ENCODE data around the gene SH3GLB2. TPM values are rescaled to one million over a fixed set of nuclear protein-coding genes. Genes with fewer than 3 reads are reported as not detected.
"Not testable (repeated sequence)": the region's sequence is repeated elsewhere in the genome, so short reads cannot be mapped to it uniquely, and the experiment has no call there.

The SH3GLB2 gene
- total RNA-seq, 1 donor from 2014 or later: 101 TPM

DNA sequence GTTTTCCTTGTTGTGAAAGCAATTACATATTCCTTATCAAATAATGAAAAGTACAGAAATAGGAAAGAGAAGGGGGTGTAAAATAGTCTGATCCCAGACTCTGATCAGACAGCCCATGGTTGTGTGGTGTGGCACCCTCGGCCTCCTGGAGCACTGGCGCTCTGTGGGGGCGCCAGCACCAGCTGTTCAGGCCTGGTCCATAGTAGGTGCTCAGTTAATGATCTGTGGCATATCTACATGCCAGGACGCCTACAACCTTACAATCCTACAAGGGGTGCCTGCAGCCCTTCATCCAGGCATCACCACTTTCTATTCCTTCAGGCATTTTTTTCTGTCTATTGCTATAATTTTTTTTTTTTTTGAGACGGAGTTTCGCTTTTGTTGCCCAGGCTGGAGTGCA lies 24.9 kb upstream of the SH3GLB2 start:
- ATAC-seq: no peak

DNA sequence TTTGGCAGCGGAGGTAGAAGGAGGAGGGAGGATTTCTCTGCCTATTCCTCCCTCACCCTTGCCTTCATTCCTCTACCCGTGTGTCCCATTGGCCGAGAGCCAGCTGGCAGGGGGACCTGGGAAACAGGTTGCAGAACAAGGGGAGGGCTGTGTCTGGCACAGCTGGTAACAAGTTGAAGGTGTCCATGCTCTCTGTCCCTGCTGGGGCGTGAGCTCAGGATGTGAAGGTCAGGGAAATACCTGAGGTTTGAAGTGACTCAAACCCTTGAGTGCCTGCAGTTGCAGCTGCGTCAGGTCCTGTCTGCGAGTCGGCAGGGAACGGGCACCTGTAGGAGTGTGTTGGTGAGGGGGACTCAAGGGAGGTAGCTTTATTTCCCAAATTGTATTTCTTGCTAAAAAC lies 24.5 kb upstream of the SH3GLB2 start:
- peak; percentile 95 for ATAC-seq

- ATAC-seq: no peak
Measured at GRCh38 chr9:129042016-129042415, 13.9 kb upstream of the SH3GLB2 start.

DNA sequence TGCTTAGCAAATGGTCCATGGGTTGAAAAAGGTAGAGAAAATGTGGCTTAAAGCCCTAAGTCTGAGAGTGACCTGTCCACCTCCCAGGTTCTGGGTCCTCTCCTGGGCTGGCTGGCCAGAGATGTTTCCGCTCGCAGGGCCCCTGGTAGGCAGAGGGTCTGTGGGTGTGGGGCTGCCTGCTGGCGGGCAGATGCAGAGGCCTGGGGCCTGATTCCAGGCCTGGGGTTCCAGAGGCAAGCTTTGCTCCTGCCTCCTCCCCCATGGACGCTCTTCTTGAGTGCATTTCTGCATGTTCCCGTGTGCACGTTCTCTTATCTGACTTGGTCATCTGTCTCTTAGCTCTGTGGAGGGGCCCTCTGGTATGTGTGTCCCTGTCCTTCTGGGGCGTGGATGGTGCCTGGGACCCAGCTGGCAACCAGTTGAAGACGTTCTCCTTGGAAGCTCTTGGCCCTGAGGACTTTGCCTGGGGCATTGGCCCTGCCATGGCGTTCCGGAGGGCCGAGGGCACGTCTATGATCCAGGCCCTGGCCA lies 12.0 kb upstream of the SH3GLB2 start:
- no peak for ATAC-seq

DNA sequence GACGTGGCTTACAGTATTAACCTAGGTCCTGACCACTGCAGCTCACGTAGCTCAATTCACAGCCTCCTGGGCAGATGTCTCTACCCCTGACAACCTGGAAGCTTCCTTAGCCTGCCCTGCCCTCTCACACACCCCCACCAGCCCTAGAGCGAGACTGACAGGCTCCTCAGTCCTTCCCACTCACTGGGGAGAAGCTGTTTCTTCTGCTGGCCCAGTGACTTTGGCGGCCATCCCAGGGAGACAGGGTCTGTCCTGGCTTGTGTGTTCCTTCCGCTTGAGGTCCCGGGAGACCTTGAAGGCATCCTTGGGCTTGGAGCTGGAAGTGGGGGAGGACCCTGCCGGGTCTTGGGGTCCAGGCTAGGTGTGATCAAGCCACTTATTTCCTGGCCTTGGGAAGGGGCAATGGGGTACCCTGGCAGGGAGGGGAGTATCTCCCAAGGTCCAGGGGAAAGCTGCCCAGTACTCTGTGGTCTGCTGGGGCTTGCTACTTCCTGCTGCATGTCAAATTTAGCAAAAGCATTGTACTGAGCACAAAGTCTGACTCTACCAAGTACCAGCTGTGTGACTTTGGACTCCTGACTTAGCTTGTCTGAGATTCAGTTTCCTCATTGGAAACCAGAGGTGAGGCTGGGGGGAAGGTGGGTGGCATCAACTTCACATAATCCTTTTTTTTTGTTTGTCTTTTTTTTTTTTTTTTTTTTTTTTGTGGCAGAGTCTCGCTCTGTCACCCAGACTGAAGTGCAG lies 10.2 kb upstream of the SH3GLB2 start:
- ATAC-seq: peak; percentile 15

GRCh38 chr9:129037767-129038098 lies 9.6 kb upstream of the SH3GLB2 start:
- ATAC-seq: no peak

DNA sequence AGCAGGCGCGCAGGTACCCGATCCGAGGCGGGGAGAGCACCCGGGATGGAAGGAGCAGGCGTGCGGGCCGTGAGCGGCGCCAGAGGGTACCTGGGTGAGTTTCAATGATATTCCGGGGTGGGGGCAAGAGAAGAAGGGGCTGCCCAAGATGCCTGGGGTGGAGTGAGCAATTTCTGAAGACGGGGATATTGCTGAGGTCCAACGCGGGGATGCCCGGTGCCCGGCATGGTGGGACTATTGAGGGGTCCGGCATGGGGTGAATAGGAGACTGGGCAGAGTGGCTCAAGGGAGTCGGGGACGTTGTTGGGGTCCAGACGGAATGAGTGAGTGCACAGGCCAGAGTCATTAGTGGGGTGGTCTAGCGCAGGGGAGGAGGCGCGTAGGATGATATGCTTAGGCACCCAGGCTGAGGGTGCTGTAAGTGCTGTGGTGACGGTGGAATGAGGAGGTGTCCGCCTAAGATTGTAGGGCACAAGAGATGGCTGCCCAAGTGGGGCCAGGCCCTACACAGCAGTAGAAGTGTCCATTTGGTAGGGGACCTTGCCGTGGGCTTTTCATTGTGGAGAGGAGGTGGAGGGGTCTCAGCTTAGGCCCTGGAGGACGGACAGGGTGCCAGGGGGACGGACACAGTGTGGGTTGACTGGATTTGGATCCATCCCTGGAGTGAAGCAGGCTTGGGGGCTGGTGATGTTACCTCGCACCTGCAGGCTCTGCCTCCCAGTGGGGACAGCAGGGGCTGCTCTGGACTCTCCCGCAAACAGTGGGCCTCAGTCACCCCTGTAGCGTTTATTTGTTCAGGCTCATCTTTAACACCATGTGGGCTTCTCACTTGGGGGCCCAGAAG lies 9.0 kb upstream of the SH3GLB2 start:
- ATAC-seq: peak; percentile 13

- ATAC-seq: peak; percentile 97
Measured at GRCh38 chr9:129036241-129036922, 8.3 kb upstream of the SH3GLB2 start, which contains the start of gene MIGA2. Gene MIGA2, plus strand, starts transcription at chr9:129036626. Its CDS starts 3,969 bp downstream, at chr9:129040595.

GRCh38 chr9:129035838-129036237 lies 7.7 kb upstream of the SH3GLB2 start:
- ATAC-seq: not testable (repeated sequence)

DNA sequence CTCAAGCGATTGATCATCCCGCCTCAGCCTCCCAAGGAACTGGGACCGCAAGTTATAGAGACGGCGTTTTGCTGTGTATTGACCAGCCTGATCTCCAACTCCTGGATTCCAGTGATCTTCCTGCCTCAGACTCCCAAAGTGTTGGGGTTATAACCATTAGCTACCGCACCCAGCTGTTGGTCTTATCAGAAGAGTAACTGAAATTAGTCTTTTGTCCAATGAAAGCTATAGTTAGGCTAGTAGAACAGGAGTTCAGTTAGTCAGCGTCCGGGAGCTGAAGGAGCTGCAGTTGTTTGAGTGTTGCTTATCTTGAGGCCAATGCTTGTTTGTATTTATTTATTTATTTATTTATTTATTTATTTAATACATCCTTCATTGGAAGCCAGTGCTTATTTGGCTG lies 5.1 kb upstream of the SH3GLB2 start:
- ATAC-seq: no peak

DNA sequence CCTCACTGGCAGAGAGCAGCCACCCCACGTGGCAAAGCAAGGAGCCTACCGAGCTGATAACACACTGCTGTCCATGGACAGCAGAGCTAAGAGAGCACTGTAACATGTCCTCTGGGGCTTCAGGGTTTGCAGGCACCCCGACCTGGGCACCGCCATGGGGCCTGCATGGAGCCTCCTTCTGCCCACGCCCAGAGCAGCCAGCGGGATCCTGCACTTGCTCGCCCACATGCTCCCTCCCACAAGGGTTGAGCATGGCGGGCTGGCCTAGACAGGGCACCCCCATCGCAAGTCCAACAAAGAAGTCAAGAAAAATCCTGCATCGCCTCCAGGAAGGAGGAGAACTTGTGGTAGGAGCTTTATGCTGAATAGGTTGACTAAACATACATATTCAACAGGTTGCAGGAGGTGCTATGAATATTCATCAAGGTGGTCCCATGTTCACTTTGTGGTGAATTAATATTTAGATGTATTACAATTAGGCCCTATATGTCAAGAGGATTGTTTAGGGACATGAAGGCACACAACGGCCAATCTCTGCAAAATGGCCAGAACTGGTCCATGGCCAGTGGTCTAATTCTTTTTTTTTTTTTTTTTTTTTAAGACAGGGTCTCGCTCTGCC lies 4.5 kb upstream of the SH3GLB2 start:
- no peak for ATAC-seq

DNA sequence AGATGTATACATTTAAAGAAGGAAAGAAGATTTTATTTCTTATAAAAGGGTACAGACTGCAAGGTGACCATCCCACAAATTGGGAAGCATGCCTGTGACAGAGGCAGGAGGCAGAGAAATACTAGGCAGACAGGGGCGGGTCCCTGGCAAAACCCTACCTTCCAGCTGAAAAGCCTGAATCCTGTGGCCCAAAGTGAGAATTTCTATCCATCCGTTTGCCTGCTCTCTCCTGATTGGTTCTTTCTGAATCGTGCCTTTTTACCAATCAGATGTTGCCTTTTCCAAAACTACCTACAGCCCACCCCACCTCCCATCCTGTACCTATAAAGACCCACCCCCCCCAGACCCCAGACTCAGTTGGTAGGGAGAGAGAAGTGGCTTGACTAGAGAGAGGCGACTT lies 3.4 kb upstream of the SH3GLB2 start:
- no peak for ATAC-seq

DNA sequence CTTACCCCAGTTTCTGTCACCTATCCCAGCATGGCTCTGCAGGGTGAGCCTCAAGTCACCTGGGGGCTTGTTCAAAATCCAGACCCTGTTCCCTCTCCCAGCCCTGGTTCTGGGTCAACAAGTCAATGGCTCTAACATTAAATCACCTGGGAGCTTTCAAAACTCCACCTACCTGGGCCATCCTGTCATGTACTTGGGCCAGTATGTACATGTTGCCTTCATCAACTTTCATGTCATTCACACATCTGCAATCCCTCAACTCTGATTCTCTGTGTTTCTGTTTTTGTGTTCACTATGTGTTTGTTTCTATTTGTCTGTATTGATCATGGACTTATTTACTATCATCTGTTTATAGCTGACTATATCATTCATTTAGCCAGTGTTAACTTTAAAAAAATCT lies 2.1 kb upstream of the SH3GLB2 start:
- ATAC-seq: no peak

- ATAC-seq: peak; percentile 10
Measured at GRCh38 chr9:129027685-129028191, 393 bp downstream of the SH3GLB2 start.

DNA sequence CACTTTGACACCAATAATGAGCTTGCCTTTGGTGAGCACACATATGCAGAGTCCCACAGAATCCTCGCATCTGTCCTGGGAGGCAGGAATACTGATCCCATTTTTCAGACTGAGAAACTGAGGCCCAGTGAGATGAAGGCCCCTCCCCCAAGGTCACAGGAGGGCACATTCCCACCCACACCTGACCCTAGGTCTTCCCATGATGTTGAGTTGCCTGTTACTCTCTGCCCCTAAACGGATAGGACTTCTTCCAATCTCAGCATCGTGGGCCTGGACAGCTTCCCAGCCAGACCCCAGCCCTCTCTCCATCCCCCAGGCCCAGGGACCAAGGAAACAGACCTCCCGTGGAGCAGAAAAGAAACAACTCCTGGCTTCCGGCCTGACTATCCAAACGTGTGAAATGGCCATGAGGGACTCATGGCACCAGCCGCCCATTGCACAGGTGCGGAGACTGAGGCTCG lies 877 bp downstream of the SH3GLB2 start:
- no peak for ATAC-seq

DNA sequence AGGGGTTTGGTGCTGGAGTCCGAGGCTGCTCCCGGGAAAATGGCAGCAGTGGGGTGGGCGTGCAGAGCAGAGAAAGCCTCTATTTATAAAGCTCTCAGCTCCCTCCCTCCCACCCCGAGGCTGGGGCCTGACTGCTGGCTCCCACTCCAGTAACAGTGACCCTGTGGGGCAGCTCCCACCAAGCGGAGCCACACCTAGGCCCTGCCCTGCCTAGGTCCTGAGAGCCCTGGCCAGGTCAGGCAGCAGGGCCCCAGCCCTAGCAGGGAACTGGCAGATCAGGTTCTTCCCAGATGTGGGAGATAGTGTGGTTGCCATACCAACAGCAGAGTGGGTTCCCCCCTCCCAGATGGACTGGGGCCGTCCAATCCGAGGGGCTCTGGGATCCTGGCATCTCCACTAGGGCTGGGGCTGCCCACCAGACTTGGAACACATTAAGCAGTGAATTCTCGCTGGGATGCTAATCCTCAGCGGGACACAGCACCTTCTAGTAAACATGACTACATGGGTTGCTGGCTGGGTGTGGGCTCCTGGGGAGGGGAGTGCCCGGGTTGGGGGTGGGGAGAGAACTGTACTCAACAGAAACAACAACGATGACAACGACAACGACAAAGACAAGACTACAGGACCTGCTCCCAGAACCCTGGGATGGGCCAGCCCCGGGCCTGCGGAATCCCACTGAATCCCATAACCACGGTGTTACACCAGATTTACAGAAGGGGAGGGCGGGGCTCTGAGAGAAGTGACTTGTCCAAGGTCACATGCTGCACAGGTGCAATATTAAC lies 1.5 kb downstream of the SH3GLB2 start:
- peak; percentile 27 for ATAC-seq

DNA sequence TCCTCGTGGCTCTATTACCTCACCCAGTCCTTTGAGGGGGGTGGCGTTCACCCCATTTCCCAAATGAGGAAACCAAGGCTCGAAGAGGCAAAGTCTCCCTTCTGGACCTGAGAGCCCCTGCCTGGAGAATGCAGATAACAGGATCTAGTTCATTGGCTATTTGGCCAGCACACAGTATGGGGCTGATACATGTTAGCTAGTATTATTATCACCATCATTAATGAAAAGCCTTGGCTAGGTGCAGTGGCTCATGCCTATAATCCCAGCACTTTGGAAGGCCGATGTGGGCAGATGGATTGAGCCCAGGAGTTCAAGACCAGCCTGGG lies 4.3 kb downstream of the SH3GLB2 start:
- no peak for ATAC-seq

GRCh38 chr9:129023036-129023907 lies 4.9 kb downstream of the SH3GLB2 start:
- peak; percentile 2 for ATAC-seq

GRCh38 chr9:129022037-129022436 lies 6.1 kb downstream of the SH3GLB2 start:
- ATAC-seq: no peak

DNA sequence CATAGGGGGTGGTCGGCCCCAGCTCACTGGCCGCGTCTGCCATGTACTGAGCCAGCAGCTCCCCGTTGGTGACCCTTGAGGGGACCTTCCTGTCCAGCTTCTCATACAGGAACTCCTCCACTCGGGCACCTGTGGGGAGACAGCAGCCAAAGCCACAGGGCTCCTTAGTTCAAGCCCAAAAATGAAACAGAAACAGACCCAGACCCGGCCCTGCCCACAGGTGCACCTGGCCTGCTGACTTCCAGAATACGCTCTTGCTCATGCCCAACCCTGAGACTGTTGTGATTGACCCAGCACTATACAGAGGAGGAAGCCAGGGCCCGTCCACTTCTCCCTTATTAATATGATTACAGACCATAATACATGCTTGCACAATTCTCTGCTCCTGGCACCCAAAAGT lies 7.0 kb downstream of the SH3GLB2 start:
- ATAC-seq: peak; percentile 27

DNA sequence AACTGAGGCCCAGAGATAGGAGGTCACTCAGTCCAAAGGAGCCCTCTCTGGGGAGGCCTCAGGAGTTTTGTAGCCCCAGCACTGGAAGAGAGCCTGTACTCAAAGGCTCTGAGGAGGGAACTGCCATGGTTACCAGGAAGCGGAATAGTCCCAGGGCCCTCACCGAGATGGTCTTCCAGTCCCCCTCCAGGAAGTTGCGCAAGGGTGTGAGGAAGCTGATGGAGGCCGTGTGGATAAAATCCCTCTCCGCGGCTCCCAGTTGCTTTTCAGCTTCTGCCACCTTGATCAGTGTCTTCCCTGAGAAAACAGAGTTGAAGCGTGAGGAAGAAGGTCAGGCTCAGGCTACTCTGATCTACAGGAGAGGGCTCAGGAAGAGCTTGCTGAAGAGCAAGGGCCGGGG lies 13.5 kb downstream of the SH3GLB2 start:
- no peak for ATAC-seq
